ENCODE data around the gene UPK3A.

GRCh38 chr22:45295492-45295891 lies 10.7 kb downstream of the UPK3A start:
- no peak for TF ChIP-seq CTCF (IDR thresholded peaks at IDR 0.05; ENCODE audit: low read length)
- TF ChIP-seq EZH2 (optimal IDR thresholded peaks at IDR 0.05; ENCODE audit: low read depth, low read length), result no peak

All from MM.1S (cell line).